Calu3 (cell line): ENCODE results near the gene PLXNA2. TPM values are rescaled to one million over a fixed set of nuclear protein-coding genes. Genes with fewer than 3 reads are reported as not detected.

ENCODE experiments used
- BruUV-seq: library from RNA; stranded (reverse); fragments of 400-500 nt; replicated peaks from 2 replicates; lab custom pipeline; 2021; lab: Mats Ljungman, UMichigan
- CTCF ChIA-PET: fragments of 300-600 bp; sonication (Branson Sonifier 250); formaldehyde crosslinking; loops from one replicate; lab custom pipeline; 2022; ENCODE audit warnings: antibody characterized with exemption; lab: Charles Lee
- DNase-seq: peaks from one replicate; pipeline ENCODE4 v3.0.0; 2022
- H3K27ac Mint-ChIP-seq: one replicate; pipeline ENCODE4 v1.8.0; 2022; ENCODE audit warnings: mixed read lengths; ENCODE audit not compliant: unreplicated experiment
- H3K27me3 Mint-ChIP-seq: one replicate; pipeline ENCODE4 v1.8.0; 2022; ENCODE audit warnings: mixed read lengths; ENCODE audit not compliant: unreplicated experiment
- H3K36me3 Mint-ChIP-seq: one replicate; pipeline ENCODE4 v1.8.0; 2022; ENCODE audit warnings: mild to moderate bottlenecking, moderate library complexity, mixed read lengths; ENCODE audit not compliant: insufficient read depth, unreplicated experiment
- H3K4me1 Mint-ChIP-seq: one replicate; pipeline ENCODE4 v1.8.0; 2022; ENCODE audit warnings: mild to moderate bottlenecking, low read depth, mixed read lengths; ENCODE audit not compliant: unreplicated experiment
- H3K4me3 Mint-ChIP-seq: one replicate; pipeline ENCODE4 v1.8.0; 2022; ENCODE audit warnings: mild to moderate bottlenecking, low read depth, moderate library complexity, mixed read lengths; ENCODE audit not compliant: unreplicated experiment
- H3K9me3 Mint-ChIP-seq: one replicate; pipeline ENCODE4 v1.8.0; 2022; ENCODE audit warnings: low read depth, mixed read lengths; ENCODE audit not compliant: unreplicated experiment
- intact Hi-C: fragments of 100-400 bp; cut with micrococcal nuclease; formaldehyde crosslinking; loops from one replicate; pipeline ENCODE4 v1.10.0; 2022; ENCODE audit not compliant: unreplicated experiment
- total RNA-seq: library from RNA; stranded (reverse); gene quantifications from 2 replicates; pipeline ENCODE4 v1.2.3, GENCODE V29; 2022
- TF ChIP-seq, protein P1 (sequence below): fragments of 200-600 bp; IDR thresholded peaks from one replicate; pipeline ENCODE4 v1.8.0; 2022; ENCODE audit warnings: antibody characterized with exemption; ENCODE audit not compliant: unreplicated experiment

Gene PLXNA2
- total RNA-seq, 1 experiment from 2014 or later, result 16.2 TPM

GRCh38 chr1:208118841-208119606 is 125.2 kb downstream of the PLXNA2 start:
- no peaks in the 10 kb centered on the region for H3K27me3 Mint-ChIP-seq
- CTCF ChIA-PET, result interaction anchor here (0.8 to 0.9 kb wide), 2 partner anchors 13 to 121 kb away, joined by 3 read pairs; no protein-coding TSS in a partner anchor
- no TSS peak for BruUV-seq

DNA sequence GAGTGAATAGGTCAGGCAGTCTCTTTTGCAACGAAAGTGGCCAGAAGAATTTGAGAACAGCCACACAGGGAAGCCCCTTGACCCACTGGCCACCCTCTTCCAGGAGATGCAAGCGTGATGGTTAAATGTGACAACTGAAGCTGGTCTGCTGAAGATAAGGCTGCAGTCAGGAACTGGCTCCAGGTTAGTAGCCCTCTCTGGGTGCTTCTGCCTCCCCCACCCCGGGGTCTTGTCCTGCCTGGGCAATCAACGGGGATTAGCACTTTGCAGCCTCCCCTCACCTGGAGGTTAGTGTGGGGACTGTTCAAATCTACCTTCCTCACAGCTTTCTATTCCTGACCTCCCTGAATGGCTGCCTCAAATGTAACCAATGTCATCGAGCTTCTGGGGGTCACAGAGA is 125.9 kb downstream of the PLXNA2 start:
- BruUV-seq, result no TSS peak
- no peak for DNase-seq
- peaks cover 12% of the 10 kb centered on the region for H3K4me1 Mint-ChIP-seq
- no peaks in the 10 kb centered on the region for H3K27me3 Mint-ChIP-seq
- no peak overlapping the region for H3K4me3 Mint-ChIP-seq
- intact Hi-C loops, result no loop called here
- no peaks in the 10 kb centered on the region for H3K9me3 Mint-ChIP-seq
- H3K36me3 Mint-ChIP-seq, result no peaks in the 10 kb centered on the region
- H3K27ac Mint-ChIP-seq, result no peak overlapping the region
- CTCF ChIA-PET, result no interaction called here
- TF ChIP-seq, protein P1, sequence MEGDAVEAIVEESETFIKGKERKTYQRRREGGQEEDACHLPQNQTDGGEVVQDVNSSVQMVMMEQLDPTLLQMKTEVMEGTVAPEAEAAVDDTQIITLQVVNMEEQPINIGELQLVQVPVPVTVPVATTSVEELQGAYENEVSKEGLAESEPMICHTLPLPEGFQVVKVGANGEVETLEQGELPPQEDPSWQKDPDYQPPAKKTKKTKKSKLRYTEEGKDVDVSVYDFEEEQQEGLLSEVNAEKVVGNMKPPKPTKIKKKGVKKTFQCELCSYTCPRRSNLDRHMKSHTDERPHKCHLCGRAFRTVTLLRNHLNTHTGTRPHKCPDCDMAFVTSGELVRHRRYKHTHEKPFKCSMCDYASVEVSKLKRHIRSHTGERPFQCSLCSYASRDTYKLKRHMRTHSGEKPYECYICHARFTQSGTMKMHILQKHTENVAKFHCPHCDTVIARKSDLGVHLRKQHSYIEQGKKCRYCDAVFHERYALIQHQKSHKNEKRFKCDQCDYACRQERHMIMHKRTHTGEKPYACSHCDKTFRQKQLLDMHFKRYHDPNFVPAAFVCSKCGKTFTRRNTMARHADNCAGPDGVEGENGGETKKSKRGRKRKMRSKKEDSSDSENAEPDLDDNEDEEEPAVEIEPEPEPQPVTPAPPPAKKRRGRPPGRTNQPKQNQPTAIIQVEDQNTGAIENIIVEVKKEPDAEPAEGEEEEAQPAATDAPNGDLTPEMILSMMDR, result no peak

More at GRCh38 chr1:208118841-208119606, 125.2 kb downstream of the PLXNA2 start:
- no peak overlapping the region for H3K27ac Mint-ChIP-seq
- DNase-seq, result no peak
- no peaks in the 10 kb centered on the region for H3K9me3 Mint-ChIP-seq
- H3K36me3 Mint-ChIP-seq, result no peaks in the 10 kb centered on the region
- peaks cover 12% of the 10 kb centered on the region for H3K4me1 Mint-ChIP-seq
- intact Hi-C loops, result no loop called here
- H3K4me3 Mint-ChIP-seq, result no peak overlapping the region
- TF ChIP-seq, protein P1, result no peak

DNA sequence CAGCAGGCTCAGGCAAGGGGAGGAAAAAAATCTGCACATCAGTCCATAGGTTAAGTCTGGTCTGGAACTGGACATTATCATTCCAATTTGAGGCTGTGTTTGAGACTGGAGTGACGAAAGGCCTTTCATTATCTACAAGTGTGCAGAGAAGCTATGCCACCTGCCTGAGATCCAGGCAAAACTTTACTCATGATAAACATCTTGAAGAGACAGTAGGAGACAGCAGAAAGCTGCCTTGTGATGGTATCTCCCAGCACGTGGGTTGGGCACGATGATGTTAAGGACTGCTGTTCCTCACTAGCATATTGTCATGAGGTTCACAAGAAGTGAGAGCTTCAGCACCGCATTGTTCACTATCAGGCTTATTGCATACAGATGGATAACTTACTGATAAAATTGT is 126.4 kb downstream of the PLXNA2 start:
- H3K4me1 Mint-ChIP-seq, result peaks cover 12% of the 10 kb centered on the region
- no peaks in the 10 kb centered on the region for H3K27me3 Mint-ChIP-seq
- CTCF ChIA-PET, result no interaction called here
- no TSS peak for BruUV-seq
- H3K36me3 Mint-ChIP-seq, result no peaks in the 10 kb centered on the region
- no peak overlapping the region for H3K4me3 Mint-ChIP-seq
- intact Hi-C loops, result no loop called here
- TF ChIP-seq, protein P1, result no peak
- DNase-seq, result no peak
- H3K9me3 Mint-ChIP-seq, result no peaks in the 10 kb centered on the region
- no peak overlapping the region for H3K27ac Mint-ChIP-seq

- CTCF ChIA-PET, result interaction anchor here (1.1 kb wide), 1 partner anchor 15 kb away, joined by 3 read pairs; no protein-coding TSS in a partner anchor
- no peaks in the 10 kb centered on the region for H3K36me3 Mint-ChIP-seq
- H3K27me3 Mint-ChIP-seq, result no peaks in the 10 kb centered on the region
- intact Hi-C loops, result no loop called here
- DNase-seq, result no peak
- TF ChIP-seq, protein P1, result no peak
- no peak overlapping the region for H3K4me3 Mint-ChIP-seq
- BruUV-seq, result no TSS peak
- H3K9me3 Mint-ChIP-seq, result no peaks in the 10 kb centered on the region
- no peak overlapping the region for H3K27ac Mint-ChIP-seq
- peaks cover 12% of the 10 kb centered on the region for H3K4me1 Mint-ChIP-seq
Measured at GRCh38 chr1:208117409-208117808, 126.8 kb downstream of the PLXNA2 start.
